GM21825 (cell line): ENCODE results near the gene TXK.

ENCODE experiments used
- ATAC-seq: cut with Tn5 transposase; IDR thresholded peaks from one replicate; pipeline ENCODE4 v1.9.1; 2021; ENCODE audit warnings: mild to moderate bottlenecking, moderate library complexity; ENCODE audit not compliant: unreplicated experiment

The TXK gene

GRCh38 chr4:48027653-48028052 is 106.4 kb downstream of the TXK start:
- ATAC-seq, result peak; percentile 67

DNA sequence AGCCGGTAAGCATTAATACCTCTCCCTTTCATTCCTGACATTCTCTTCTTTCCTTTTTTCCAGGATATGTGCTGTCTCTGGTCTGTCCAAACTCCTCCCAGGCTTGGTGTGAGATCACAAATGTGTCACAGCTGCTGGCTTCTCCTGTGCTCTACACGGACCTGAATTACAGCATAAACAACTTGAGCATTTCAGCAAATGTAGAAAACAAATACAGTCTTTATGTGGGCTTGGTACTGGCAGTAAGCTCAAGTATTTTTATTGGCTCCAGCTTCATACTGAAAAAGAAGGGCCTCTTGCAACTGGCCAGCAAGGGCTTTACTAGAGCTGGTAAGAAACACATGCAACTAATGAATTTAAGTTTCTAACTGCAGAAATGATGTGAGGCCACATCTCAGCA is 109.0 kb downstream of the TXK start:
- ATAC-seq, result no peak

GRCh38 chr4:48024522-48024921 is 109.5 kb downstream of the TXK start:
- ATAC-seq, result no peak

DNA sequence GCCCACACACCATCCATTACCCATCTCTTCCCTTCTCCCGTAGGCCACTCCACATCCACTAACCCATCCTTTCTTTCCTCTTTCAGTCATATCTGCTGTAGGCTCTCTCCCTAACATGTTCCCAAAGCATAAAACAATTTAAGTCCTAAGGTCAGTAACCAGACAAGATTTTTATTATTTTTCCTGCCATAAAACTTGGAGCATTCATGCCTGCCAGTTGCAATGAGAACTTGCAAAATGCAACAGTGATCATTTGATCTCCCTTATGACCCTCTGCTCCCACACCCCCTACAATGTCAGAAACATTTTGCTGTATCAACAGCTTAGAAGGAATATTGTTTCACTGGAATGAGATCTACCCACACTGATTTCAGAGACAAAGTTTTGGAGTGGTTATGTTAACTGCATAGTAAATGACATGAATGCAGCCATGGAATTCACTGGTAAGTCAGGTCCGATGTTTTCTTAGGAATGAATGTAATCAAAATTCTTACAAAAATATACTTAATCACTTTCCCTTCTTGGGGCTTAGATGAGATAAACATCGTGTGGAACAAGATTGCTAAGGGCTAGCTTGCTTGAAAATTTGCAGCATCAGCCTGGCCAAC is 111.8 kb downstream of the TXK start:
- no peak for ATAC-seq

GRCh38 chr4:48021100-48021499 is 113.0 kb downstream of the TXK start:
- no peak for ATAC-seq

- ATAC-seq, result no peak
Observed at GRCh38 chr4:48018112-48018511, 115.9 kb downstream of the TXK start.

DNA sequence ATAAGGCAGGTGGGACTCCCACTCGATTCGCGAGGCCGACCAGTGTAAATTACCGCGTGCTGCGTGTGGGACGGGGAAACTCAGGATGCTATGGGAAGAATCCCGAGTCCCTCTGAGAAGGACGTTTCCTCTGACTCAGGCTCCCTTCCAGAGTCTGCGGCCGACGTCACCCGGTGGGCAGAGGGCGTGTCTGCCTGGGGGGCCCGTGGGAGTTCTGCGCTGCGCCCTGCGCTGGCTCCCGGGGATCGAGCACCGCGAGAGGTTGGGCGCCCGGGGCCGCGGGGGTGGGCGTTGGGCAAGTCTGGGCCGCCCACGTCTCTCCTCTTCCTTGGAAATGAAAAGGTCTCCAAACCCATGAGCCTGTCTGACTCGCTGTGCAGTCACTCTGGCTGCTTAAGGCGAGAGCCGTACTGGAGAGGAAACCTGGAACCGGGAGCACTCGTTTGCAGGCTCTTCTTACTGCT is 116.9 kb downstream of the TXK start:
- ATAC-seq, result no peak
